Panc1 (cell line): Measurements from ENCODE around the gene PALD1. TPM values are rescaled to one million over a fixed set of nuclear protein-coding genes. Genes with fewer than 3 reads are reported as not detected.

Experiments used
- ATAC-seq: fragments of 200-7000 bp; cut with Tn5 transposase; 2 replicates; pipeline ENCODE4 v1.9.1; 2020; ENCODE audit warnings: mild to moderate bottlenecking, moderate library complexity
- BruUV-seq: library from RNA; stranded (reverse); fragments of 400-500 nt; replicated peaks from 2 replicates; lab custom pipeline; 2021; lab: Mats Ljungman, UMichigan
- CTCF ChIA-PET: fragments of 300-600 bp; sonication (Branson Sonifier 250); formaldehyde crosslinking; loops from one replicate; lab custom pipeline; 2022; ENCODE audit warnings: antibody characterized with exemption; lab: Charles Lee
- POLR2A ChIA-PET: fragments of 300-600 bp; sonication (Branson Sonifier 250); formaldehyde crosslinking; loops from one replicate; lab custom pipeline; 2022; ENCODE audit warnings: antibody characterized with exemption; lab: Charles Lee
- DNase-seq: peaks from one replicate; pipeline ENCODE4 v3.0.0-alpha.2; 2010; ENCODE audit warnings: low read depth, low spot score
- H3K27ac ChIP-seq: 2 replicates; pipeline ENCODE4 v1.5.1; 2011; ENCODE audit warnings: mild to moderate bottlenecking, low read length, inconsistent platforms
- H3K27me3 ChIP-seq: fragments of 200-500 bp; sonication (Bioruptor generic); 2 replicates; pipeline ENCODE4 v1.6.0; 2014; ENCODE audit warnings: low read length, inconsistent platforms; ENCODE audit not compliant: control insufficient read depth, insufficient read depth
- H3K36me3 ChIP-seq: fragments of 200-500 bp; sonication (Bioruptor generic); 2 replicates; pipeline ENCODE4 v1.5.1; 2014; ENCODE audit warnings: inconsistent platforms, mild to moderate bottlenecking, low read length, moderate library complexity; ENCODE audit not compliant: control insufficient read depth, insufficient read depth
- H3K4me1 ChIP-seq: 2 replicates; pipeline ENCODE4 v1.5.1; 2011; ENCODE audit warnings: inconsistent platforms, mild to moderate bottlenecking, low read length, moderate library complexity; ENCODE audit not compliant: control insufficient read depth, insufficient read depth
- H3K4me3 ChIP-seq, 2 experiments: 2 replicates each; pipeline ENCODE4 v1.5.1; 2011 to 2012; ENCODE audit warnings: low read depth in 2 of 2, low read length in 2 of 2, mild to moderate bottlenecking in 2 of 2, inconsistent platforms in 1 of 2, moderate library complexity in 1 of 2
- H3K9me3 ChIP-seq: fragments of 200-500 bp; sonication (Bioruptor generic); 2 replicates; pipeline ENCODE4 v1.5.1; 2014; ENCODE audit warnings: low read depth, mild to moderate bottlenecking, inconsistent platforms, low read length, moderate library complexity; ENCODE audit not compliant: control insufficient read depth, insufficient read depth
- CTCF ChIP-seq: fragments of 450-650 bp; IDR thresholded peaks from 2 replicates; pipeline ENCODE4 v1.5.1; 2017; ENCODE audit warnings: mild to moderate bottlenecking
- POLR2AphosphoS5 ChIP-seq: IDR thresholded peaks from 2 replicates; pipeline ENCODE4 v1.6.1; 2012; ENCODE audit warnings: mild to moderate bottlenecking, low read depth, low read length, moderate library complexity
- REST ChIP-seq, 2 experiments: IDR thresholded peaks; 2 replicates each; pipeline ENCODE4 v1.6.1; 2011 to 2012; ENCODE audit warnings: low read depth in 2 of 2, control low read depth in 1 of 2, low read length in 1 of 2, mild to moderate bottlenecking in 1 of 2, moderate library complexity in 1 of 2; ENCODE audit not compliant: insufficient read depth in 1 of 2
- SIN3A ChIP-seq: IDR thresholded peaks from 2 replicates; pipeline ENCODE4 v1.6.1; 2012; ENCODE audit warnings: low read depth, mild to moderate bottlenecking, low read length, moderate library complexity, borderline replicate concordance; ENCODE audit not compliant: insufficient read depth
- TCF7L2 ChIP-seq: IDR thresholded peaks from 2 replicates; pipeline ENCODE4 v1.6.1; 2011; ENCODE audit warnings: mild to moderate bottlenecking, low read depth, low read length, inconsistent platforms
- in situ Hi-C: cut with HindIII; loops from 2 replicates; pipeline ENCODE4 v1.10.0; 2016; ENCODE audit warnings: low sequenced_read_pairs, low pct_unique_long_range_greater_than_20kb
- intact Hi-C: fragments of 100-400 bp; cut with micrococcal nuclease; formaldehyde crosslinking; loops from one replicate; pipeline ENCODE4 v1.10.0; 2022; ENCODE audit not compliant: unreplicated experiment
- total RNA-seq: library from RNA; stranded (reverse); gene quantifications from one replicate; pipeline ENCODE4 v1.2.1, GENCODE V29; 2021; ENCODE audit not compliant: unreplicated experiment

The PALD1 gene
- total RNA-seq, 1 experiment from 2014 or later = 3.0 TPM

GRCh38 chr10:70551971-70552422, 73.4 kb downstream of the PALD1 start:
- DNase-seq = no peak
- TF ChIP-seq TCF7L2 (no peak), CTCF (no peak), POLR2AphosphoS5 (no peak), SIN3A (no peak), REST (IDR thresholded peaks at IDR 0.05; ENCODE audit: insufficient read depth in 1 of 2, low read depth in 2 of 2, low read length in 1 of 2) (no peak)
- ATAC-seq = no peak
- ChIA-PET POLR2A (interaction anchor here (0.6 kb wide), 1 partner anchor 350 kb away, joined by 3 read pairs; no protein-coding TSS in a partner anchor), CTCF (no interaction called here)
- no peak overlapping the region for H3K27ac ChIP-seq
- BruUV-seq = no TSS peak
- in situ Hi-C loops = no loop called here
- intact Hi-C loops = loop anchor here (2.0 kb wide), 2 partner anchors 207 to 329 kb away; no protein-coding TSS in a partner anchor
- no peaks in the 10 kb centered on the region for H3K27me3 ChIP-seq
- H3K36me3 ChIP-seq = no peaks in the 10 kb centered on the region
- no peaks in the 10 kb centered on the region for H3K9me3 ChIP-seq
- H3K4me3 ChIP-seq = no peak overlapping the region
- no peaks in the 10 kb centered on the region for H3K4me1 ChIP-seq

GRCh38 chr10:70552586-70552985, 74.0 kb downstream of the PALD1 start:
- Histone ChIP-seq H3K9me3 (no peaks in the 10 kb centered on the region), H3K27me3 (no peaks in the 10 kb centered on the region), H3K4me1 (no peaks in the 10 kb centered on the region), H3K27ac (no peak overlapping the region), H3K36me3 (no peaks in the 10 kb centered on the region), H3K4me3 (no peak overlapping the region)
- ATAC-seq = no peak
- CTCF ChIA-PET = no interaction called here
- POLR2A ChIA-PET = interaction anchor here (0.6 kb wide), 1 partner anchor 350 kb away, joined by 3 read pairs; no protein-coding TSS in a partner anchor
- in situ Hi-C loops = no loop called here
- no TSS peak for BruUV-seq
- intact Hi-C loops = no loop called here
- TF ChIP-seq POLR2AphosphoS5 (no peak), REST (IDR thresholded peaks at IDR 0.05; ENCODE audit: insufficient read depth in 1 of 2, low read depth in 2 of 2, low read length in 1 of 2) (no peak), TCF7L2 (no peak)
- no peak for DNase-seq
